Omental fat pad (tissue), 4 donors: ENCODE results near the gene MPEG1. TPM values are rescaled to one million over a fixed set of nuclear protein-coding genes. Genes with fewer than 3 reads are reported as not detected.

ENCODE experiments used
- ATAC-seq: fragments of 150-250 bp; one replicate; pipeline ENCODE4 v1.9.1; 2016; ENCODE audit warnings: mild to moderate bottlenecking, moderate library complexity; ENCODE audit not compliant: low FRiP score
- DNase-seq: peaks from one replicate; pipeline ENCODE4 v3.0.0-alpha.2; 2019; ENCODE audit warnings: low spot score
- total RNA-seq, 4 donors: library from RNA; depleted of rRNA; stranded (reverse); fragments of >200 nt; gene quantifications; one replicate each; pipeline ENCODE4 v1.1.0, GENCODE V29; 2016
- TF ChIP-seq, protein P1 (sequence below), 3 donors: fragments of 450-650 bp; IDR thresholded peaks; one replicate each; pipeline ENCODE4 v1.5.1; 2016 to 2017; ENCODE audit warnings: antibody characterized with exemption in 3 of 3, mild to moderate bottlenecking in 3 of 3, moderate library complexity in 2 of 3

MPEG1 gene, protein sequence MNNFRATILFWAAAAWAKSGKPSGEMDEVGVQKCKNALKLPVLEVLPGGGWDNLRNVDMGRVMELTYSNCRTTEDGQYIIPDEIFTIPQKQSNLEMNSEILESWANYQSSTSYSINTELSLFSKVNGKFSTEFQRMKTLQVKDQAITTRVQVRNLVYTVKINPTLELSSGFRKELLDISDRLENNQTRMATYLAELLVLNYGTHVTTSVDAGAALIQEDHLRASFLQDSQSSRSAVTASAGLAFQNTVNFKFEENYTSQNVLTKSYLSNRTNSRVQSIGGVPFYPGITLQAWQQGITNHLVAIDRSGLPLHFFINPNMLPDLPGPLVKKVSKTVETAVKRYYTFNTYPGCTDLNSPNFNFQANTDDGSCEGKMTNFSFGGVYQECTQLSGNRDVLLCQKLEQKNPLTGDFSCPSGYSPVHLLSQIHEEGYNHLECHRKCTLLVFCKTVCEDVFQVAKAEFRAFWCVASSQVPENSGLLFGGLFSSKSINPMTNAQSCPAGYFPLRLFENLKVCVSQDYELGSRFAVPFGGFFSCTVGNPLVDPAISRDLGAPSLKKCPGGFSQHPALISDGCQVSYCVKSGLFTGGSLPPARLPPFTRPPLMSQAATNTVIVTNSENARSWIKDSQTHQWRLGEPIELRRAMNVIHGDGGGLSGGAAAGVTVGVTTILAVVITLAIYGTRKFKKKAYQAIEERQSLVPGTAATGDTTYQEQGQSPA
- total RNA-seq, result 10 to 100 TPM; 41.7 to 51.1 (median 47.5) TPM

DNA sequence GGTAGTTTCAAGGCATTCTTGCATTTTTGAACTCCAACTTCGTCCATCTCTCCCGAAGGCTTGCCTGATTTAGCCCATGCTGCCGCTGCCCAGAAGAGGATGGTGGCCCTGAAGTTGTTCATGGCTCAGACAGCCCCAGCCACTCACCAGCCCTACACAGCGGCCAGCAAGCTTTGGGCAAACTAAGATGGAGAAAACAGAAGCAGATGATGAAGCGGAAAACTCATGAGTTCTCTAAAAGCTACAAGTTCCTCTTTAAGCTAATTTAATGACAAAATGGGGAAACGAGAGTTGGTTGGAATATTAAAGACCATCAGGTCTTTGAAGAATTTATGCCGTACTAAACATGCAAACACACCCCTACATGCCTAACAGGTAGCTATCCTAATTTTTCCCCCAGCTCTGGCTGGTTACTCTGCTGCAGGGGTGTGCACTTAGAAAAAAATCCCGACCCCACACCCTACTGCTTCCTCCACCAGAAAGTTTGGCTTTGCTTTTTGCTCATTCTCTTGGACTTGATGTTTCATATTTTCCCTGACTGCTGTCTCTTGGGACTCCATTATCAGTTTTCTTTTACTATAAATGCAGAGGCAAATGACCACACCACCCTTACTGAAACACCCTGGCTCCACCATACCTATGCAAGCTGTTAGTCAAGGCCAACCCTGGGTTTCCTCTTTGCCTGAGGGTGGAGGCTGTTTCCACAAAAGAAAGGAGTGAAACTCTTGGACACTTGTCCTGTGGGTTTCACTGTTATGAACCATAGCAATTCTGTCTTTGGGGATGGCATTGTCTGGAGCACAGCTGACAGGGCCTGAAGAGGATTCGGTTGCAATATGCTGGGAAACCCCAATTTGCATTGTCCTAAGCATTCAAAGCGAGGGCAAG is at the start of gene MPEG1:
Gene MPEG1, minus strand, starts transcription at position 184 of the 888 bp plus-strand sequence. Its CDS starts 62 bp downstream, at position 122.
- TF ChIP-seq, protein P1, sequence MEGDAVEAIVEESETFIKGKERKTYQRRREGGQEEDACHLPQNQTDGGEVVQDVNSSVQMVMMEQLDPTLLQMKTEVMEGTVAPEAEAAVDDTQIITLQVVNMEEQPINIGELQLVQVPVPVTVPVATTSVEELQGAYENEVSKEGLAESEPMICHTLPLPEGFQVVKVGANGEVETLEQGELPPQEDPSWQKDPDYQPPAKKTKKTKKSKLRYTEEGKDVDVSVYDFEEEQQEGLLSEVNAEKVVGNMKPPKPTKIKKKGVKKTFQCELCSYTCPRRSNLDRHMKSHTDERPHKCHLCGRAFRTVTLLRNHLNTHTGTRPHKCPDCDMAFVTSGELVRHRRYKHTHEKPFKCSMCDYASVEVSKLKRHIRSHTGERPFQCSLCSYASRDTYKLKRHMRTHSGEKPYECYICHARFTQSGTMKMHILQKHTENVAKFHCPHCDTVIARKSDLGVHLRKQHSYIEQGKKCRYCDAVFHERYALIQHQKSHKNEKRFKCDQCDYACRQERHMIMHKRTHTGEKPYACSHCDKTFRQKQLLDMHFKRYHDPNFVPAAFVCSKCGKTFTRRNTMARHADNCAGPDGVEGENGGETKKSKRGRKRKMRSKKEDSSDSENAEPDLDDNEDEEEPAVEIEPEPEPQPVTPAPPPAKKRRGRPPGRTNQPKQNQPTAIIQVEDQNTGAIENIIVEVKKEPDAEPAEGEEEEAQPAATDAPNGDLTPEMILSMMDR (IDR thresholded peaks at IDR 0.05), result no peak
- DNase-seq (no peak), ATAC-seq (no peak)

- DNase-seq (no peak), ATAC-seq (no peak)
- TF ChIP-seq, protein P1 (IDR thresholded peaks at IDR 0.05), result no peak
Measured at GRCh38 chr11:59262177-59262818, 49.6 kb upstream of the MPEG1 start.

- TF ChIP-seq, protein P1 (IDR thresholded peaks at IDR 0.05), result no peak
- DNase-seq (no peak), ATAC-seq (no peak)
Measured at GRCh38 chr11:59261150-59261549, 48.4 kb upstream of the MPEG1 start.

DNA sequence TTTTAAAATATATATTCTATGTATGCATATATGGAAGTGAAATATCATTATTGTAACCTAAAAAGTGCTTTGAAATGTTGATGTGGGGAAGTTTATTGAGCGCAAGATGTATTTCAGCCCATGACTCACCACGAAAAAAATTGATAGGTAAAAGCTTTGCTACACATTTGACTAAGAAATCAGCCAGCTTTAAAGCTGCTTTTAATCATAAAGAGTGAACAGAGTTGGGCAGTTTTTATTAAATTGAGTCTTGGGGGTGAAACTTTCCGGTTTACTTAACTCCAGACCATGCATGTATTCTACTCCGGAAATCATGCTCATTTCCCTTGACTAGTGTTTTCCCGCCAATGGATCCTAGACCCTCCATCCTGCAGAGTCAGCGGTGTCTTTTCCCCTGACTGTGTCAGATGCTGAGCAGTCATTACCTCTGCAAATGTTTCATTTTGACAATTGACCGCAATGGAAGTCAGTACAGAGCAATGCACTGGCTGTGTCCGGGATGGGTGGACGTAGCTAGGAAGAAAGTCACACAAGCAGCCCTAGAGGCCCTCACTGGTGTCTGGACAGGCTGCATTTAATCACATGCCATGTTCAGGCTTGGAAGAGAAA is 47.2 kb upstream of the MPEG1 start:
- no peak for ATAC-seq
- TF ChIP-seq, protein P1 (IDR thresholded peaks at IDR 0.05), result no peak
- DNase-seq, result no peak

DNA sequence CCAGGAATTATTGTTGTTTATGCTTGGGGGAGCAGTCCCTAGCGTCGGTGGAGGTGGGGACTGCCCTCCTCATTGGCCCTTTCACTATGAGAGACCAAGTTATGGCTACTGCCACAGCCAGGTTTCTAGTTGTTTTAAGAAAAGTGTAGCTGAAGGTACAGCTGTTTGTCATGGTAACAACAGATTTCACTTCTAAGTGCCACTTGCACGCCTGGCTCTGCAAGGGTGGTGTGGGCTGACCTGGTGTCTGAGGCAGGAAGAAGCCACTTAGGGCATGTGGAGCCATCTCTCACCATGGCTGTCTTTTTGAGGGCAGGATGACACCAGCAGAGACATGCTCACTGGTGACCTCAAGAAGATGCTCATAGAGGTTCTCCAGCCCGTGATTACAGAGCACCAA is 46.3 kb upstream of the MPEG1 start:
- ATAC-seq (no peak), DNase-seq (no peak)
- TF ChIP-seq, protein P1 (IDR thresholded peaks at IDR 0.05), result no peak

DNA sequence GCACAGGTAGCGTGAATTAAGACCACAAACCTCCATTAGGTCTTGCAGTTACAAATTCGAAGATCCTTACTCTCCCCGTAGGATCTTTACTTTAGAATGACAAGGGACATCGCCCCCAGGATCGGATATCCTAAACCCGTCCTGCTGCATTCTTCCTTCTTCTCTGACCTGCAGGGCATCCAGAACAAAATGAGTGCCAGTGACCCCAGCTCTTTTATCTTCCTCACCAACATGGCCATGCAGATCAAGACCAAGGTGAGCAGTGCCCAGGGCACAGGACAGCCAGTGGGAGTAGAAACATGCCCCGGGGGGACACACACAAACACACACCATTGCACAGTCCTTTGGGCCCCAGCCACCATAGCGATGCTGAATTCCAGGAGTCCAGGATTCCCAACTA is 42.6 kb upstream of the MPEG1 start:
- ATAC-seq (no peak), DNase-seq (no peak)

More for the DNA sequence above, 42.6 kb upstream of the MPEG1 start:
- TF ChIP-seq, protein P1 (IDR thresholded peaks at IDR 0.05), result no peak
